Activated T-cell treated with anti-CD3 and anti-CD28 coated beads for 48 hours (primary cell): ENCODE results near the gene ASB18.

ENCODE experiments used
- DNase-seq: peaks from one replicate; pipeline ENCODE4 v3.0.0-alpha.2; 2020; ENCODE audit warnings: low read depth

The ASB18 gene

GRCh38 chr2:236240228-236240990, 23.8 kb downstream of the ASB18 start:
- no peak for DNase-seq

- DNase-seq = no peak
Measured at GRCh38 chr2:236239276-236240065, 24.7 kb downstream of the ASB18 start.

GRCh38 chr2:236238751-236239150, 25.5 kb downstream of the ASB18 start:
- no peak for DNase-seq

- no peak for DNase-seq
Measured at GRCh38 chr2:236237468-236238190, 26.6 kb downstream of the ASB18 start.

- no peak for DNase-seq
Measured at GRCh38 chr2:236236559-236237452, 27.4 kb downstream of the ASB18 start.

- no peak for DNase-seq
Measured at GRCh38 chr2:236229186-236229585, 35.0 kb downstream of the ASB18 start.

- no peak for DNase-seq
Measured at GRCh38 chr2:236223675-236224074, 40.5 kb downstream of the ASB18 start.

GRCh38 chr2:236221798-236222197, 42.4 kb downstream of the ASB18 start:
- DNase-seq = no peak

GRCh38 chr2:236219411-236219810, 44.8 kb downstream of the ASB18 start:
- no peak for DNase-seq

GRCh38 chr2:236217926-236218325, 46.3 kb downstream of the ASB18 start:
- DNase-seq = no peak

- DNase-seq = no peak
Measured at GRCh38 chr2:236216711-236217110, 47.5 kb downstream of the ASB18 start.

GRCh38 chr2:236215761-236216333, 48.4 kb downstream of the ASB18 start:
- DNase-seq = no peak

- no peak for DNase-seq
Measured at GRCh38 chr2:236215196-236215595, 49.0 kb downstream of the ASB18 start.

GRCh38 chr2:236214376-236214995, 49.7 kb downstream of the ASB18 start:
- DNase-seq = no peak

GRCh38 chr2:236211296-236211695, 52.9 kb downstream of the ASB18 start:
- DNase-seq = no peak

GRCh38 chr2:236210536-236210935, 53.7 kb downstream of the ASB18 start:
- no peak for DNase-seq

- no peak for DNase-seq
Measured at GRCh38 chr2:236209996-236210395, 54.2 kb downstream of the ASB18 start.

- no peak for DNase-seq
Measured at GRCh38 chr2:236209535-236209934, 54.7 kb downstream of the ASB18 start.

GRCh38 chr2:236208019-236208926, 55.9 kb downstream of the ASB18 start:
- DNase-seq = no peak

GRCh38 chr2:236207472-236207871, 56.7 kb downstream of the ASB18 start:
- DNase-seq = no peak
